ENCODE measurements around the gene TMEM125. TPM values are rescaled to one million over a fixed set of nuclear protein-coding genes. Genes with fewer than 3 reads are reported as not detected.

Gene TMEM125
- total RNA-seq, 2 experiments from 2014 or later, result 0.12 TPM; not detected in 1

Other genes starting within 250 kb of the TMEM125 start
- 100 to 1,000 TPM in 1 of 2 experiments, 10 to 100 TPM in 1; 97.5 to 104 TPM for gene EBNA1BP2, start 97.7 kb upstream of the TMEM125 start, total RNA-seq
- under 1 TPM in 1 of 2 experiments, not detected in 1; 0.43 TPM for gene CFAP57, start 97.7 kb upstream of the TMEM125 start, total RNA-seq
- gene C1orf210, start 15.6 kb downstream of the TMEM125 start, total RNA-seq, result not detected
- gene TIE1, start 31.0 kb downstream of the TMEM125 start, total RNA-seq, result not detected
- gene MPL, start 67.8 kb downstream of the TMEM125 start, total RNA-seq, result not detected
- 100 to 1,000 TPM; 152 to 155 TPM for gene CDC20, start 89.0 kb downstream of the TMEM125 start, total RNA-seq
- gene ELOVL1, start 98.0 kb downstream of the TMEM125 start, total RNA-seq, result 10 to 100 TPM; 63.4 to 64.7 TPM
- gene MED8, start 119.8 kb downstream of the TMEM125 start, total RNA-seq, result 10 to 100 TPM; 38.9 to 39.4 TPM
- 10 to 100 TPM; 27.3 to 37.6 TPM for gene SZT2, start 119.9 kb downstream of the TMEM125 start, total RNA-seq
- 10 to 100 TPM; 11.9 to 13.9 TPM for gene HYI, start 183.9 kb downstream of the TMEM125 start, total RNA-seq

All from activated CD4-positive, alpha-beta memory T cell treated with anti-CD3 and anti-CD28 coated beads for 36 hours (primary cell).